ENCODE results near the gene JAGN1. TPM values are rescaled to one million over a fixed set of nuclear protein-coding genes. Genes with fewer than 3 reads are reported as not detected.

JAGN1 gene
- total and polyA plus RNA-seq, 2 of the 8 experiments (the other 6 are each of a cell fraction or from before 2014, with no cell fraction given): 26.9 to 51.6 TPM

DNA sequence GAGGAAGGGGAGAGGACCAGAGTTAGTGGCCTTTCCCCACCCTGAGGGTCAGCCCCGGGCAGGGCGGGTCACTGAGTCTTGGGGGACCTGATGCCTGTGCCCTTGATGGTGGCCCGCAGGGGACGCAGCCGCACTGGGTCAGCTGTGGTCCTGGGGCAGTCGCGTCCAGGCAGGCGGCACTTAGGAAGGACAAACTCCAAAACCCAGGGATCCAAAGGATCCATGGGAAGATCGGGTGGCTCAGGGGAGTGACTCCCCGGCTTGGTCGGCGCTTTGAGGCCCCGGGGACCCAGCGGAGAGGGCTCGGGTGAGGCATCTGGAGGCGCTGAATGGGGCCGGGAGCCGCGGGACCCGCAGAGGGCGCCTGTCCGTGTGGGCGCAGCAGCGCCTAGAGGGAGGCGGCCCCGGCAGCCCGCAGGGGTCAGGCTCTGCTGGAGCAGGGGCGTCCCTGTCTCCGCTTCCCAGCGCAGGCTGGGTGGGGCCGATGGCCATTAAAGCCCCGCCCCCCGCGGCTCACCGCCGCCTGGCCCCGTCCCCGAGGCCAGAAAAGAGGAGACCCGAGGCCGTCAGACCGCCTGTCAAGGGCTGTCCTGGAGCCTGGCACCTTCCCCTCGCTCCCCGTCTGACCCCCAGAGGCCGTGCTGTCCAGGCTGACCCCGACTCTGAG, 27.9 kb upstream of the JAGN1 start:
- H3K9ac ChIP-seq (replicated peaks in 1 of 4; ENCODE audit: extremely low read depth in 1 of 4, low read depth in 3 of 4, low read length in 3 of 4): no peak overlapping the region
- FAIRE-seq: no peak
- no peak overlapping the region for H3K14ac ChIP-seq (ENCODE audit: insufficient read length)
- H3K27ac ChIP-seq (ENCODE audit: low read depth, low read length): no peak overlapping the region
- no peaks in the 10 kb centered on the region for H3K9me3 ChIP-seq (ENCODE audit: insufficient read depth in 2 of 2, low read depth in 1 of 2, low read length in 1 of 2)
- H4K20me1 ChIP-seq (replicated peaks in 1 of 2; ENCODE audit: control insufficient read depth in 1 of 2, insufficient read depth in 2 of 2, low read length in 2 of 2): no peaks in the 10 kb centered on the region
- no peak overlapping the region for H3K4ac ChIP-seq (replicated peaks; ENCODE audit: insufficient read length, low read depth, low read length)
- no peak overlapping the region for H2BK5ac ChIP-seq (ENCODE audit: low read depth, low read length)
- peaks cover 0 to 12% (median 4%) of the 10 kb centered on the region in 4 experiments; a peak in 3 of 7 replicates for H3K27me3 ChIP-seq (replicated peaks in 1 of 4; ENCODE audit: control insufficient read depth in 3 of 4, extremely low read depth in 1 of 4, insufficient read depth in 3 of 4, low read length in 3 of 4)
- H3K56ac ChIP-seq (replicated peaks; ENCODE audit: insufficient read length, low read depth, low read length): no peak overlapping the region
- H3K4me3 ChIP-seq (ENCODE audit: extremely low read depth in 1 of 4, insufficient read depth in 2 of 4, low read depth in 3 of 4, low read length in 4 of 4): peak overlapping the region; percentile 35 to 57 (median 38)
- CTCF ChIA-PET (ENCODE audit: partially characterized antibody): interaction anchor here (1.7 kb wide), 1 partner anchor 69 kb away, joined by 4 read pairs; no protein-coding TSS in a partner anchor
- POLR2A ChIA-PET (ENCODE audit: partially characterized antibody): no interaction called here
- H3K36me3 ChIP-seq (ENCODE audit: control insufficient read depth in 2 of 4, insufficient read depth in 4 of 4, low read length in 3 of 4): no peaks in the 10 kb centered on the region
- 0 out of 2 replicates have a peak overlapping the region, but pooled peaks have one; percentile 9 for H4K8ac ChIP-seq (ENCODE audit: extremely low read depth, insufficient read depth, low read length)
- no peak overlapping the region for H2BK120ac ChIP-seq (replicated peaks; ENCODE audit: low read depth, low read length)
- peak overlapping the region; percentile 71; the same call in 1 of the 2 replicates for H3K18ac ChIP-seq (ENCODE audit: extremely low read depth, low read length)
- H2BK12ac ChIP-seq (ENCODE audit: low read depth, low read length): no peak overlapping the region
- DNase-seq (ENCODE audit: low read depth in 1 of 2, low spot score in 2 of 2): peak in 1 of 2 experiments; percentile 84
- H3K4me2 ChIP-seq (ENCODE audit: insufficient read depth in 1 of 2, low read depth in 2 of 2, low read length in 2 of 2): peak overlapping the region; percentile 76 to 82
- H2BK15ac ChIP-seq (ENCODE audit: low read length): no peak overlapping the region
- H3K4me1 ChIP-seq (replicated peaks in 1 of 4; ENCODE audit: control insufficient read depth in 3 of 4, insufficient read depth in 4 of 4, low read length in 3 of 4): peaks cover 0 to 5% (median 3%) of the 10 kb centered on the region in 4 experiments; a peak in 6 of 7 replicates
- no peak overlapping the region for H3K23ac ChIP-seq (ENCODE audit: insufficient read length)
- WGBS, 2 experiments (ENCODE audit: extremely low coverage in 1 of 2, insufficient coverage in 1 of 2, insufficient read length in 1 of 2, insufficient replicate concordance in 2 of 2, low coverage in 1 of 2, low lambda C conversion rate in 2 of 2, missing lambda C conversion rate in 1 of 2): 12% methylated on average over 43 of the region's 45 CpGs; no CpG with 5 or more reads in 1 of the 2 experiments
- no peak overlapping the region for H4K91ac ChIP-seq (replicated peaks; ENCODE audit: insufficient read length, low read length)
- no peaks in the 10 kb centered on the region for H3K79me1 ChIP-seq (ENCODE audit: low read depth, low read length)
- peaks cover 4% of the 10 kb centered on the region; the same call in 1 of the 2 replicates for H3K23me2 ChIP-seq (ENCODE audit: low read depth, low read length)
- no peak overlapping the region for H2BK20ac ChIP-seq (ENCODE audit: low read length)
- peak overlapping the region; percentile 92 for H2AFZ ChIP-seq (ENCODE audit: low read length)
- H3K79me2 ChIP-seq (ENCODE audit: control insufficient read depth in 1 of 2, insufficient read depth in 2 of 2, low read length in 2 of 2): no peaks in the 10 kb centered on the region
- no peak overlapping the region for H4K5ac ChIP-seq (ENCODE audit: insufficient read length, low read depth, low read length)
- no peak overlapping the region for H2AK5ac ChIP-seq (ENCODE audit: low read depth, low read length)
- TF ChIP-seq, protein P1, sequence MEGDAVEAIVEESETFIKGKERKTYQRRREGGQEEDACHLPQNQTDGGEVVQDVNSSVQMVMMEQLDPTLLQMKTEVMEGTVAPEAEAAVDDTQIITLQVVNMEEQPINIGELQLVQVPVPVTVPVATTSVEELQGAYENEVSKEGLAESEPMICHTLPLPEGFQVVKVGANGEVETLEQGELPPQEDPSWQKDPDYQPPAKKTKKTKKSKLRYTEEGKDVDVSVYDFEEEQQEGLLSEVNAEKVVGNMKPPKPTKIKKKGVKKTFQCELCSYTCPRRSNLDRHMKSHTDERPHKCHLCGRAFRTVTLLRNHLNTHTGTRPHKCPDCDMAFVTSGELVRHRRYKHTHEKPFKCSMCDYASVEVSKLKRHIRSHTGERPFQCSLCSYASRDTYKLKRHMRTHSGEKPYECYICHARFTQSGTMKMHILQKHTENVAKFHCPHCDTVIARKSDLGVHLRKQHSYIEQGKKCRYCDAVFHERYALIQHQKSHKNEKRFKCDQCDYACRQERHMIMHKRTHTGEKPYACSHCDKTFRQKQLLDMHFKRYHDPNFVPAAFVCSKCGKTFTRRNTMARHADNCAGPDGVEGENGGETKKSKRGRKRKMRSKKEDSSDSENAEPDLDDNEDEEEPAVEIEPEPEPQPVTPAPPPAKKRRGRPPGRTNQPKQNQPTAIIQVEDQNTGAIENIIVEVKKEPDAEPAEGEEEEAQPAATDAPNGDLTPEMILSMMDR (IDR thresholded peaks at IDR 0.05; ENCODE audit: control extremely low read depth in 1 of 3, insufficient read depth in 1 of 3, low read depth in 1 of 3, low read length in 3 of 3): peak; percentile 26 to 55 (median 28)
- TF ChIP-seq RNF2 (IDR thresholded peaks at IDR 0.05; ENCODE audit: borderline replicate concordance, low read depth, low read length, missing control alignments, poor library complexity, severe bottlenecking): no peak
- TF ChIP-seq, protein P2, sequence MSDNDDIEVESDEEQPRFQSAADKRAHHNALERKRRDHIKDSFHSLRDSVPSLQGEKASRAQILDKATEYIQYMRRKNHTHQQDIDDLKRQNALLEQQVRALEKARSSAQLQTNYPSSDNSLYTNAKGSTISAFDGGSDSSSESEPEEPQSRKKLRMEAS (IDR thresholded peaks at IDR 0.05): peak; percentile 10; the same call in 1 of the 2 replicates
- no peak for TF ChIP-seq TEAD4 (IDR thresholded peaks at IDR 0.05; ENCODE audit: low read depth, low read length)
- no peak; a peak in 1 of 4 replicates for TF ChIP-seq RAD21 (IDR thresholded peaks at IDR 0.05 in 1 of 2, conservative IDR thresholded peaks at IDR 0.05 in 1 of 2; ENCODE audit: low read depth in 2 of 2, low read length in 2 of 2)
- TF ChIP-seq EZH2 (IDR thresholded peaks at IDR 0.05; ENCODE audit: low read depth, low read length, severe bottlenecking): peak; percentile 15
- TF ChIP-seq FOSL1 (IDR thresholded peaks at IDR 0.05; ENCODE audit: insufficient read depth, low read depth, low read length): no peak
- TF ChIP-seq SUZ12 (IDR thresholded peaks at IDR 0.05; ENCODE audit: low read length): no peak
